Kidney (tissue), 14 donors: ENCODE data around the gene NEUROD6. TPM values are rescaled to one million over a fixed set of nuclear protein-coding genes. Genes with fewer than 3 reads are reported as not detected.

Experiments
- DNase-seq, 5 donors: peaks; one replicate each; pipeline ENCODE4 v3.0.0-alpha.2; 2013 to 2020
- FAIRE-seq: peaks from 2 replicates; lab custom pipeline; 2012; peaks lifted over from hg19 to GRCh38; lab: Jason Lieb, UNC
- H3K27ac ChIP-seq, 2 donors: one replicate each; pipeline ENCODE4 v1.7.0; 2013; ENCODE audit warnings: low read depth in 2 of 2, low read length in 2 of 2, inconsistent platforms in 1 of 2
- H3K27me3 ChIP-seq: one replicate; pipeline ENCODE4 v1.7.1; 2013; ENCODE audit warnings: low read length, inconsistent platforms; ENCODE audit not compliant: control insufficient read depth, insufficient read depth
- H3K36me3 ChIP-seq, 3 donors: one replicate each; pipeline versions ENCODE4 v1.7.0 to v1.7.1; 2013; ENCODE audit warnings: low read length in 3 of 3, control low read depth in 1 of 3, inconsistent platforms in 1 of 3; ENCODE audit not compliant: insufficient read depth in 3 of 3, control insufficient read depth in 2 of 3
- H3K4me1 ChIP-seq, 3 donors: one replicate each; pipeline versions ENCODE4 v1.7.0 to v1.7.1; 2013; ENCODE audit warnings: low read length in 3 of 3, inconsistent platforms in 1 of 3, low read depth in 1 of 3; ENCODE audit not compliant: control insufficient read depth in 2 of 3, insufficient read depth in 2 of 3
- H3K4me3 ChIP-seq, 3 donors: one replicate each; pipeline versions ENCODE4 v1.7.0 to v1.8.1; 2013; ENCODE audit warnings: low read length in 3 of 3, control low read depth in 1 of 3, inconsistent platforms in 1 of 3
- H3K9ac ChIP-seq, 3 donors: one replicate each; pipeline versions ENCODE4 v1.7.0 to v1.7.1; 2013; ENCODE audit warnings: low read length in 3 of 3, control low read depth in 1 of 3, inconsistent platforms in 1 of 3
- H3K9me3 ChIP-seq, 3 donors: one replicate each; pipeline versions ENCODE4 v1.7.0 to v1.7.1; 2013; ENCODE audit warnings: low read length in 3 of 3, control low read depth in 1 of 3, inconsistent platforms in 1 of 3; ENCODE audit not compliant: control insufficient read depth in 2 of 3, insufficient read depth in 1 of 3
- CTCF ChIP-seq: IDR thresholded peaks from 3 replicates; pipeline ENCODE4 v1.5.1; 2012; ENCODE audit warnings: mild to moderate bottlenecking, moderate library complexity, borderline replicate concordance; ENCODE audit not compliant: insufficient read depth; ENCODE audit errors: extremely low read depth
- intact Hi-C: fragments of 100-400 bp; cut with DNase I; formaldehyde crosslinking; loops from one replicate; pipeline ENCODE4 v1.11.1; 2022
- polyA plus RNA-seq: library from polyadenylated mRNA; stranded (reverse); fragments of 350-450 nt; fragmentation: Illumina TruSeq; extraction: RNeasy Lipid Tissue Mini Kit (QIAGEN cat#74804); gene quantifications from one replicate; pipeline ENCODE4 v1.2.3, GENCODE V29; 2014; ENCODE audit warnings: low read depth, low replicate concordance; ENCODE audit not compliant: insufficient read depth
- total RNA-seq: library from RNA; stranded (reverse); fragmentation: NEBNext Ultra II Directional; extraction: Animal tissue kit (Norgen Biotek cat#: 25700); gene quantifications from one replicate; pipeline ENCODE4 v1.2.1, GENCODE V29; 2021
- donor health status: control.
- donor health status: control.
- donor health status: control.
- donor health status: control.
- donor health status: control.
- donor health status: DM: yes; HTN: yes; CAD: no.
- donor health status: Normal renal cell carcinoma (clear cell type).

The NEUROD6 gene
- total and polyA plus RNA-seq, 2 donors from 2014 or later: not detected

- Histone ChIP-seq H3K4me3 (no peak overlapping the region), H3K9ac (no peak overlapping the region), H3K27ac (no peak overlapping the region), H3K36me3 (no peaks in the 10 kb centered on the region), H3K27me3 (no peaks in the 10 kb centered on the region), H3K9me3 (no peaks in the 10 kb centered on the region), H3K4me1 (no peaks in the 10 kb centered on the region)
- intact Hi-C loops: no loop called here
- FAIRE-seq (no peak), DNase-seq (no peak)
- no peak for TF ChIP-seq CTCF
Observed at GRCh38 chr7:31345421-31345820, 4.9 kb upstream of the NEUROD6 start.

- intact Hi-C loops: no loop called here
- Histone ChIP-seq H3K4me1 (no peaks in the 10 kb centered on the region), H3K9me3 (no peaks in the 10 kb centered on the region), H3K4me3 (no peak overlapping the region), H3K27ac (no peak overlapping the region), H3K36me3 (no peaks in the 10 kb centered on the region), H3K27me3 (peaks cover 1% of the 10 kb centered on the region), H3K9ac (no peak overlapping the region)
- no peak for TF ChIP-seq CTCF
- no peak for DNase-seq
- no peak for FAIRE-seq
Observed at GRCh38 chr7:31343516-31344305, 3.2 kb upstream of the NEUROD6 start.

GRCh38 chr7:31341141-31341540 lies 615 bp upstream of the NEUROD6 start:
- Histone ChIP-seq H3K4me3 (no peak overlapping the region), H3K27me3 (peaks cover 12% of the 10 kb centered on the region), H3K27ac (no peak overlapping the region), H3K9me3 (no peaks in the 10 kb centered on the region), H3K9ac (no peak overlapping the region), H3K36me3 (no peaks in the 10 kb centered on the region), H3K4me1 (no peaks in the 10 kb centered on the region)
- DNase-seq: no peak
- intact Hi-C loops: no loop called here
- no peak for FAIRE-seq
- TF ChIP-seq CTCF: no peak
